DLD1 (cell line): ENCODE data around the gene WDR81.
"Not testable (repeated sequence)": the region's sequence is repeated elsewhere in the genome, so short reads cannot be mapped to it uniquely, and the experiment has no call there.

Source experiments
- in situ Hi-C: cut with HindIII; loops from 2 replicates; pipeline ENCODE4 v1.10.0; 2017; ENCODE audit warnings: low sequenced_read_pairs

Gene WDR81

GRCh38 chr17:1713160-1713877 lies 11.2 kb upstream of the WDR81 start:
- in situ Hi-C loops, result no loop called here

GRCh38 chr17:1713878-1714426 lies 10.6 kb upstream of the WDR81 start:
- in situ Hi-C loops, result no loop called here

- in situ Hi-C loops, result no loop called here
Observed at GRCh38 chr17:1714427-1714979, 10.0 kb upstream of the WDR81 start.

GRCh38 chr17:1714980-1715802 lies 9.3 kb upstream of the WDR81 start:
- in situ Hi-C loops, result no loop called here

- in situ Hi-C loops, result no loop called here
Observed at GRCh38 chr17:1715803-1716075, 8.8 kb upstream of the WDR81 start.

GRCh38 chr17:1716076-1716911 lies 8.2 kb upstream of the WDR81 start:
- in situ Hi-C loops, result no loop called here

GRCh38 chr17:1716912-1717695 lies 7.4 kb upstream of the WDR81 start:
- in situ Hi-C loops, result no loop called here

GRCh38 chr17:1718362-1719165 lies 5.9 kb upstream of the WDR81 start:
- in situ Hi-C loops, result no loop called here

GRCh38 chr17:1720856-1721386 lies 3.6 kb upstream of the WDR81 start:
- in situ Hi-C loops, result no loop called here

- in situ Hi-C loops, result not testable (repeated sequence)
Observed at GRCh38 chr17:1722022-1722421, 2.5 kb upstream of the WDR81 start.

- in situ Hi-C loops, result no loop called here
Observed at GRCh38 chr17:1724869-1725641, 551 bp downstream of the WDR81 start.

- in situ Hi-C loops, result no loop called here
Observed at GRCh38 chr17:1725642-1726511, 1.4 kb downstream of the WDR81 start.

- in situ Hi-C loops, result no loop called here
Observed at GRCh38 chr17:1726626-1727257, 2.2 kb downstream of the WDR81 start.

GRCh38 chr17:1727258-1727789 lies 2.8 kb downstream of the WDR81 start:
- in situ Hi-C loops, result no loop called here

GRCh38 chr17:1727876-1728630 lies 3.5 kb downstream of the WDR81 start:
- in situ Hi-C loops, result no loop called here

- in situ Hi-C loops, result no loop called here
Observed at GRCh38 chr17:1729966-1730325, 5.4 kb downstream of the WDR81 start.
